AG08395 (cell line): ENCODE data around the gene FAM149B1.
A peak's percentile ranks its signal among the peaks of the same experiment; 100 is the strongest.

Experiments used
- DNase-seq: peaks from one replicate; pipeline ENCODE4 v3.0.0; 2012; ENCODE audit warnings: mixed read lengths, low spot score

Gene FAM149B1

DNA sequence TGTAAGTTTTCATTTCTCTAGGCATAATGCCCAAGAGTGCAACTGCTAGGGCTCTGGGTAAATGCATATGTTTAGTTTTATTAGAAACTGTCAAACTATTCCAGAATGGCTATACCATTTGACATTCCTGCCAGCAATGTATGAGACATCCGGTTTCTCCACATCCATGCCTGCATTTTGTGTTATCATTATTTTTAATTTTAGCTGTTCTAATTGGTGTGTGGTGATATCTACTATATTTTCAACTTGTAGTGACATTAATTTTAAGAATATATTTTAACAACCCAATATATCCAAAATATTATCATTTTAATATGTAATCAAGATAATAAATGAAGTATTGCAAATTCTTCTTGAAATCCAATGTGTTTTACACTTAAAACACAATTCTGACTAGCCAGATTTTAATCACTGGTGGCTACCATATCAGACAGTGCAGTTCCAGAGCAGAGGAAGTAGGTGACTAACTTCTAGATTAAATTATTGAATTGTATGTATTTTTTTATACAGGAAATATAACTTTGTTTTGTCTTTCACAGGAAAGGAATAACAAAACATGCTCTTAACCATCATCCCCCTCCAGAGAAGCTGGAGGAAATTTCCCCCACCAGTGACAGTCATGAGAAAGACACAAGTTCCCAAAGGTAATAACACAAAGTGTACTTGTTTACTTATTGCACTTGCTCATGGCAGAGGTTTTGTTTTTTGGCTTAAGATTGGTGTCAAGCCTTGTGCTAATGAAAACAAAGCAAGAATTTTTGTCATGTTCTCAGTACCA, 6.4 kb downstream of the FAM149B1 start:
- DNase-seq = no peak

DNA sequence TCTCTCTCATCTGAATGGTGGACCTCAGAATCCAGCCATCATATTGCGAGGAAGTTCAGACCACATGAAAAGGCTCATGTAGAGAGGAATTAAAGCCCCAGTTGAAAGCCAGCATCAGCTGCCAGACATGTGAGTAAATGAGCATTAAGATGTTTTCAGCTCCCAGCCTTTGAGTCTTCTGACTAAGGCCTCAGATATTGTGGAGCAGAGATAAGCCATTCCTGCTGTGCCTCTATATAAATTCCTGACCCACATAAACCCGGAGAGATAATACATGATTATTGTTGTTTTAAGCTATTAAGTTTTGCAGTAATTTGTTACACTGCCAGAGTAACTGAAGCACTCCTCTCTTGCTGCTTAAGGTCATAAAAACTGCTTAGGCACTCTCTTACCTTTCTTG, 14.6 kb downstream of the FAM149B1 start:
- peak; percentile 17 for DNase-seq

DNA sequence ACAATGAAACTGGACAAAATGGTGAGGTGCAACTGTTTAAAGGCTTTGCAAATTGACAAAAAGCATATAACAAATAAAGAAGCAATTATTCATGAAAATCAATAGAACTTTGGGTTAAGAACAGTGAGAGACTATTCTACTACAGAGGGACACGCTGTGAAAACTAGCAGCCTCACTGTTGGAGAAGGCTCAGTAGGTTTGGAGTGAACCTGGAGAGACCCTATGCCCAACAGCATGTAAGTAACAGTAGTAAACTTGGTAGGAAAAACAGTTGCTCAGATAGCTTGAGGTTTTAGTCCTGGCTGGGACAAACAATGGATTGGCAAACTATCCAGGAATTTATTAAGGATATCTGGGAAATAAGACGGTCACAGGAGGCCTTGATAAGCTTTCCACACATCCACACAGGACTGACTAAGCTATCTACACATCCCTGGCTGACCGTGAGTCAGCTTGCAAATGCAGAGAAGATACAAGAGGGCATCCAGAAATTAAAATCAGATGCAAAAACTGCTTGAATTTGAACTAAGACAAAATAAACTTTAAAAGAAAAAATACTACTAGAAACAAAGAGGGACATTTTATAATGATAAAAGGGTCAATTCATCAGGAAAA, 15.9 kb downstream of the FAM149B1 start:
- peak; percentile 49 for DNase-seq

DNA sequence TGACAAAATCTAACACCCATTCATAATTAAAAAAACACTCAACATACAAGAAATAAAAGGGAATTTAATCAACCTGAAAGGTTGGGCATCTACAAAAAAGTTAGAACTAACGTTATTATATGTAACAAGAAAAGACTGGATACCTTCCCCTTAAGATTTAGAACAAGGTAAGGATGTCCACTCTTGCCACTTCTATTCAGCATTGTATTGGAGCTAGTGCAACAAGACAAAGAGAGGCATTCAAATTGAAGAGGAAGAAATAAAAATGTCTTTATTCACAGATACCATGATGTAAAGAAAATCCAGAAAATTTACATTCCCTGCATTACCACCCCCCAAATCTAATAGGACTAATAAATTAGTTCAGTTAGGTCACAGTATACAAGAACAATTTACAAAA, 18.3 kb downstream of the FAM149B1 start:
- no peak for DNase-seq

- no peak for DNase-seq
Observed at GRCh38 chr10:73190188-73190587, 22.3 kb downstream of the FAM149B1 start.

GRCh38 chr10:73205081-73205480, 37.2 kb downstream of the FAM149B1 start:
- DNase-seq = no peak

GRCh38 chr10:73205890-73206289, 38.0 kb downstream of the FAM149B1 start:
- DNase-seq = no peak

DNA sequence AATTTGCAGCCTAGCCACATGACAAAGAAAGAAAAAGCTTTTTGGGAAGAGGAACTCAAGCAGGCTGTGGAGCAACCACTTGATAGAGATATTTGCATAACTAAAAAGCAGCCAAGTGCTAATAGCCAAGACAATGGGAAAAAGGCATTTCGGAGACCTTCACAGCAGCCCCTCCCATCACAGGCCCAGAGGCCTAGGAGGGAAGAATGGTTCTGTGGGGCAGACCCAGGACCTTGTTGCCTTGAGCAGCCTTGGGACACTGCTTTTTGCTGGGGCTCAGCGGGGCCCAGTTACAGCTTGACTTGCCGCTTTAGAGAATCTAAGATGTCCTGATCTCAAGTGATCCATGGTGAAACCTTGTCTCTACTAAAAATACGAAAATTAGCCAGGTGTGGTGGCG, 38.5 kb downstream of the FAM149B1 start:
- no peak for DNase-seq

GRCh38 chr10:73207883-73208282, 40.0 kb downstream of the FAM149B1 start:
- no peak for DNase-seq

DNA sequence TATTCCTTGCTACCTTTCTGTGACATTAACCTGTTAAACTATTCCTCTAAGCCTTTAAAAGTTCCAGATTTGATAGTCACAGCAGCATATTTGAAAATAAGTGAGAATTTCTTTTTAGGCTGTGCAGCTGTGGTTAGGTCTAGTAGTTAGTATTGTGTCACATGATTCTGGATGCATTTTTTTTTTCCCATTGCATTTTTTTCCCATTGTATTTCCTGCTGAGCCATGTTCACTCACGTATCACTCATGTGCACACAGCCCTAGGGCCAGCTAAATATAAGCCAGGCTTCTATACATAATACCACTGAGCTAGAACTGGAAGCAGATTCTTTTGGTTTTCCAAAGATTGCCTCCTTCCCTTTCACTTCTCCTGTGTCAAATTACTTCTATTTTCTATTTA, 41.8 kb downstream of the FAM149B1 start:
- peak; percentile 46 for DNase-seq

- no peak for DNase-seq
Observed at GRCh38 chr10:73210395-73211105, 42.6 kb downstream of the FAM149B1 start.

DNA sequence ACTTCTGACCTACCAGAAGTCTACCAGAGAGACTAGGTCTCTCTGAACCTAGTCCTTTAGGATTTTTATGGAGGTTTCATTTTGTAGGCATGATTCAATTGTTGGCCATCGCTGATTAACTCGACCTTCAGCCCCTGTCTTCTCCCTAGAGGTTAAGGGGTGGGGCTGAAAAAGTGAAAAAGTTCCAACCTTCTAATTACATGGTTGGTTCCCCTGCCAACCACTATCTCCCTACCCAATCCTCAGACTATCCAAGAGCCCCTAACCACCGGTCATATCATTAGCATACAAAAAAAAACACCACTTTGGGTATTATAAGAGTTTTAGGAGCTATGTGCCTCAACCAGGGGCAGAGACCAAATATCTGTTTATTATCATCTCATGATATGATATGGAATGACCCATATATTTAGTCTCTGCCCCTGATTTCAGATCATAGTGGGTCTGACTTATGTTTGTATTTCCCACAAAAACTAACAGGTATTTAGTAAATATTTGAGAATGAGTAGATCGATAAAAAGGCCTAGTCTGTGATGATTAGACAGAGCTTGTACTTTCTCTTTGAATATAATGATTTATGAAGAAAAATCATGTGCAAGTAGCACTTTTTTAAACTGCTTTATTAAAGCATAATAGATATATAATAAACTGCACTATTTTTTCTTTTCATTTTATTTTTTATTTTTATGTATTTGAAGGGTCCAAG, 43.3 kb downstream of the FAM149B1 start:
- DNase-seq = no peak

DNA sequence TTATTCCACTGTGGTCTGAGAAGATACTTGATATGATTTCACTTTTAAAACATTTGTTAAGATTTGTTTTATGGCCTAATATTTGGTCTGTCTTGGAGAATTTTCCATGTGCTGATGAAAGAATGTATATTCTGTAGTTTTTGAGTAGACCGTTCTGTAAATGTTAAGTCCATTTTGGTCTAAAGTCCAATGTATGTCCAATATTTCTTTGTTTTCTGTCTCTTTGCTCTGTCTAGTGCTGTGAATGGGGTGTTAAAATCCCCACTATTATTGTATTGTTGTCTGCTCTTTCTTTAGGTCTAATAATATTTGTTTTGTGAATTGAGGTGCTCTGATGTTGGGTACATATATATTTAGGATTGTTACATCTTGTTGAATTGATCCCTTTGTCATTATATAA, 47.8 kb downstream of the FAM149B1 start:
- DNase-seq = no peak

GRCh38 chr10:73217628-73218027, 49.7 kb downstream of the FAM149B1 start:
- DNase-seq = no peak

GRCh38 chr10:73218431-73219191, 50.7 kb downstream of the FAM149B1 start:
- DNase-seq = peak; percentile 6

- DNase-seq = no peak
Observed at GRCh38 chr10:73219384-73219783, 51.5 kb downstream of the FAM149B1 start.

DNA sequence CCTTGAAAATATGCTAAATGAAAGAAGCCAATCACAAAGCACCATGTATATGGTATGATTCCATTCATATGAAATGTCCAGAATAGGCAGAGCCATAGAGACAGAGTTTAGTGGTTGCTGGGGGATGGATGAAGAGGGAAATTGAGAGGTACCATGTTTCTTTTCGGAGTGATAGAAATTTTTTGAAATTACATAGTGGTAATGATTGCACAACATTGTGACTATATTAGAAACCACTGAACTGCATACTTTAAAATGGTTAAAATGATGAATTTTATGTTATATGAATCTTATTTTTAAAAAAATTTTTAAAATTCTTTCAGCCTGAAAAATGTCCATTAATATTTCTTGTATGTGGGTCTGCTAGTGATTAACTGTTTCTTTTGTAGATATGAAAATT, 53.1 kb downstream of the FAM149B1 start:
- no peak for DNase-seq

DNA sequence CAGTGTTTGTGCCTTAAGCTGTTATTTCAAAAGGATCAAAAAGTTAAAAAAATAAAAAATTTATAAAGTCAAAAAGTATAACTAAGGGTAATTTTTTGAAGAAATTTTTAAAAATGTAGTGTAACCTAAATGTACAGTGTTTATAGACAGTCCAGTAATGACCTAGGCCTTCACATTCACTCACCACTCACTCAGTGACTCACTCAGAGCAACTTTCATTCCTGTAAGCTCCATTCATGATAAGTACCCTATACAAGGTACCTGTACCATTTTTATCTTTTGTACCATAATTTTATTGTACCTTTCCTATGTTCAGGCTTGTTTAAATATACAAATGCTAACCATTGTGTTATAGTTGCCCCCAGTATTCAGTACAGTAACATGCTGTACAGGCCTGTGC, 57.6 kb downstream of the FAM149B1 start:
- no peak for DNase-seq

DNA sequence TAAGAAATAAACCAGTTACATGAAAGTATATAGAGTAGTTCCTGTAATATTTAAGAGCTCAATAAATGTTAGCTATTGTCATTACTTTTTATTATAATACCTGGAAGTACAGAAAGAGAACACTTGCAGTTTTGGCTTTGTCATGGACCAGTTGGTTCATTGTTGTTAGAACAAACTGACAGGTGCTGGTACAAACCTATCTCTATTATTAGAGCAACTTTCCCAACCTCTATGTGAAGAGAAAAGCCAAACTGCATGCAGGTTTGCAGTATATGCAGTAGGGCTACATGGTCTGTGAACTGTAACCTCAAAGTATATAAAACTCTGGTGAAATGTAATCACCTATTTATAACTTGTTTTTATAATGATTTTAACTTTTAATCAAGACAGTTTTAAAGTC, 58.7 kb downstream of the FAM149B1 start:
- no peak for DNase-seq

DNA sequence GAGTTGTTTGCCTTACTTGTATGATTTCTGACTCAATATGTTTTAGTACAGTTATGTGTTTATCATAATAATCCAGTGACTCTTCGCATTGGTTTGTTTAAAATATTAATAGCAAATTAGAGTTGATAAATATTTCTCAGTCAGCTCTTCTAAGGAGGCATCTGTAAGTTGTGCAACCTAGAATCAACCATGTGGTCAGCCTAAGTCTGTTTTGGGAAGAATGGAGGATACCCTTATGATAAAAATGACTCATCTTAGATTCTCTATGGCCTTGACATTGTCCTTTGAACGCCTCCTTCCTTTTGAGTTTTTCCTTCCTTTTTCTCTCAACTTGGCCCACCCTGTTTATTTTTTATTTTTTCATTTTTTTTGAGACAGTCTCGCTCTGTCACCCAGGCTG, 60.3 kb downstream of the FAM149B1 start:
- DNase-seq = no peak

GRCh38 chr10:73229567-73229966, 61.6 kb downstream of the FAM149B1 start:
- no peak for DNase-seq

GRCh38 chr10:73232887-73233286, 65.0 kb downstream of the FAM149B1 start:
- DNase-seq = no peak
